BE2C (cell line): ENCODE measurements around the gene SLC38A2.

Source experiments
- DNase-seq: peaks from one replicate; pipeline ENCODE4 v3.0.0-alpha.2; 2020
- H3K27me3 ChIP-seq: fragments of 250-450 bp; sonication (Bioruptor Pico); 2 replicates; pipeline ENCODE4 v1.5.1; 2020; ENCODE audit warnings: mild to moderate bottlenecking
- H3K36me3 ChIP-seq: fragments of 250-450 bp; sonication (Bioruptor Pico); 2 replicates; pipeline ENCODE4 v1.5.1; 2020; ENCODE audit warnings: mild to moderate bottlenecking
- H3K4me1 ChIP-seq: fragments of 250-450 bp; sonication (Bioruptor Pico); 2 replicates; pipeline ENCODE4 v1.5.1; 2020
- H3K4me3 ChIP-seq: 2 replicates; pipeline ENCODE4 v1.5.1; 2011; ENCODE audit warnings: low read depth, low read length
- H3K9me3 ChIP-seq: fragments of 250-450 bp; sonication (Bioruptor Pico); 2 replicates; pipeline ENCODE4 v1.5.1; 2020
- TF ChIP-seq, protein P1 (sequence below): IDR thresholded peaks from 2 replicates; pipeline ENCODE4 v1.5.1; 2012; ENCODE audit warnings: mild to moderate bottlenecking, low read depth, low read length

The SLC38A2 gene

GRCh38 chr12:46363582-46364299 is 8.8 kb downstream of the SLC38A2 start:
- no peaks in the 10 kb centered on the region for H3K9me3 ChIP-seq
- H3K4me1 ChIP-seq: 0 out of 2 replicates have a peak, but pooled peaks cover 5% of the 10 kb centered on the region
- no peak overlapping the region for H3K4me3 ChIP-seq
- no peak for DNase-seq
- TF ChIP-seq, protein P1, sequence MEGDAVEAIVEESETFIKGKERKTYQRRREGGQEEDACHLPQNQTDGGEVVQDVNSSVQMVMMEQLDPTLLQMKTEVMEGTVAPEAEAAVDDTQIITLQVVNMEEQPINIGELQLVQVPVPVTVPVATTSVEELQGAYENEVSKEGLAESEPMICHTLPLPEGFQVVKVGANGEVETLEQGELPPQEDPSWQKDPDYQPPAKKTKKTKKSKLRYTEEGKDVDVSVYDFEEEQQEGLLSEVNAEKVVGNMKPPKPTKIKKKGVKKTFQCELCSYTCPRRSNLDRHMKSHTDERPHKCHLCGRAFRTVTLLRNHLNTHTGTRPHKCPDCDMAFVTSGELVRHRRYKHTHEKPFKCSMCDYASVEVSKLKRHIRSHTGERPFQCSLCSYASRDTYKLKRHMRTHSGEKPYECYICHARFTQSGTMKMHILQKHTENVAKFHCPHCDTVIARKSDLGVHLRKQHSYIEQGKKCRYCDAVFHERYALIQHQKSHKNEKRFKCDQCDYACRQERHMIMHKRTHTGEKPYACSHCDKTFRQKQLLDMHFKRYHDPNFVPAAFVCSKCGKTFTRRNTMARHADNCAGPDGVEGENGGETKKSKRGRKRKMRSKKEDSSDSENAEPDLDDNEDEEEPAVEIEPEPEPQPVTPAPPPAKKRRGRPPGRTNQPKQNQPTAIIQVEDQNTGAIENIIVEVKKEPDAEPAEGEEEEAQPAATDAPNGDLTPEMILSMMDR: no peak
- peaks cover 100% of the 10 kb centered on the region for H3K36me3 ChIP-seq
- no peaks in the 10 kb centered on the region for H3K27me3 ChIP-seq

DNA sequence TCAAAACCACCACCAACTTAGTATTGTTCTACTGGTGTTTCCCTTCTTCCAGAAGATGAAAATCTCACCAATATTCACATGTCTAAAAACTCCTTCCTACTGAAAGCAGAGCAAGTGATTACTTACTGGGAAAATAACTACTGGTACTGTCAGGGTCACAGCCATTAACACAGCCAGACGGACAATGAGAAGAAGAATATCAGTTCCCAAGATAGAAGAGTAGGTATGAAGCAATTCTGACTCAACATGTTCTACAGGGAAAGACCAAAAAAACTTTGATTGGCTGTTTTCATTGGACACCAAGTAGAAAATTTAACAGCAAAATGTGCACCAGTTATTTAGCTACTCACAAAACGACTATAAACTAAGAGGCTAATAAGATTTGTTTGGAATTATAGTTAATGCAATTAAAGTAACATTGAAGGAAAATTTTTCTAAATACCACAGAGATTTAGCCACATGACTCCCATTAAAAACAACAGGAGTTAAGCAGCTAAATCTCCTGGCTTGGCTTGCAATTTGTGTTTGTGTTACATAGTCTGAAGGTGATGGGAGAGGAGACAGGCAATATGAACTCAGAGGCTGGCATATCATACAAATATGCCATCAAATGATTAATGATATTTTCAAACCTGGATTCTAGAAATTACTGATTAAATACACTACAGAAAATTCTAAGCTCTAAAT is 9.5 kb downstream of the SLC38A2 start:
- Histone ChIP-seq H3K4me3 (no peak overlapping the region), H3K4me1 (0 out of 2 replicates have a peak, but pooled peaks cover 5% of the 10 kb centered on the region), H3K9me3 (no peaks in the 10 kb centered on the region), H3K36me3 (peaks cover 96% of the 10 kb centered on the region), H3K27me3 (no peaks in the 10 kb centered on the region)
- DNase-seq: no peak
- TF ChIP-seq, protein P1: no peak

DNA sequence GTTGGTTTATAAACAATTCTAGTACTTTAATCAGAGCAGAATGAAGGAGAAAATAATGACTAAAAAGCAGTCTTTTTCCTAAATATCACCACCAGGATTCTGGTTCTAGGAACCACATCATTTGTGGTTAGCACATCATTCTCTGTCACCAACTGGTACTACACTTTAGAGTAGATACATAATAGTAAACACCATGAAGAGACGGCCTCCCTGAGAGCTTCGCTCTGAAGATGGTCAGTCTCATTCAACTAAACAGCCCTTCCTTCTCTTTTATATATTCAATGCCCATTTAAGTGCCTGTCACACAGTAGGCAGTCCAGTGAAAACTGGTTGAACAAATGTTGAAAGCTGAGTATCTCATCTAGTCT is 10.9 kb downstream of the SLC38A2 start:
- TF ChIP-seq, protein P1: no peak
- Histone ChIP-seq H3K4me1 (0 out of 2 replicates have a peak, but pooled peaks cover 5% of the 10 kb centered on the region), H3K9me3 (no peaks in the 10 kb centered on the region), H3K36me3 (peaks cover 82% of the 10 kb centered on the region), H3K4me3 (no peak overlapping the region), H3K27me3 (no peaks in the 10 kb centered on the region)
- no peak for DNase-seq

DNA sequence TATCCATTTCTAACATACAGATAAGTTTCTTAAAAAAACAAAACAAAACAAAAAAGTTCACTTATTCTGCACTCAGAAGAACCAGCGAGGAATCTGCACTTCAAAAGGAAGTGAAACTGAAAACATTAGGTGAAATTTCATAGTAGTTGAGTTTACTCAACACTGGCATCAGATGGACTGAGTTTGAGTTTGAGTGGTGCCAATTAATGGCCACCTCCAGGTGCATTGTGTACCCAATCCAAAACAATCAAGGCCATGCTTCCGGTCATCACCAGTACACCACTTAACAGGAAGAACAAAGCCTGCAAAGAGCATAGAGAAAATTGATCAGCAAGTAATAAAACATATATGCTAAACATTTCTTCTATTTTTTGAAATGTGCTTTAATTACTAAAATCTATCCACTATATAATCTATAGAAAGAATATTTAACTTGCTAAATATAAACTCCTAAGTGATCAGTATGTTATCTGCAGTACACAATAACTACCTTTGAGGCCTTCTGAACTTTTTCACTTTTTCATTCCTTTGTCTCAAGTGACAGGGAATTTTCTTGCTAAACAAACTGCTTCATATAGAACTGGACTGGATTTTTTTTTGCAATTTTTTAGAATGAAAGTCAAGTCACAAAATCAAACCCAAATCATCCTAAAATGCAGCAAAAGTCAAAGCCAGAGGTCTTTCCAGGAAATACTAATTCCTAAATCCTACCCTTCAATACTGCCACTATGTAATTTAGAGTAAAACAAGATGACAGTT is 11.5 kb downstream of the SLC38A2 start:
- Histone ChIP-seq H3K36me3 (peaks cover 76% of the 10 kb centered on the region), H3K9me3 (no peaks in the 10 kb centered on the region), H3K27me3 (no peaks in the 10 kb centered on the region), H3K4me1 (0 out of 2 replicates have a peak, but pooled peaks cover 3% of the 10 kb centered on the region), H3K4me3 (no peak overlapping the region)
- no peak for DNase-seq
- TF ChIP-seq, protein P1: no peak

GRCh38 chr12:46360370-46360769 is 12.2 kb downstream of the SLC38A2 start:
- Histone ChIP-seq H3K27me3 (no peaks in the 10 kb centered on the region), H3K4me3 (no peak overlapping the region), H3K36me3 (peaks cover 69% of the 10 kb centered on the region), H3K9me3 (no peaks in the 10 kb centered on the region), H3K4me1 (no peaks in the 10 kb centered on the region)
- TF ChIP-seq, protein P1: no peak
- DNase-seq: no peak
